GM19193 (cell line): ENCODE data around the gene FMR1NB.

Experiments
- POLR2A ChIP-seq: IDR thresholded peaks from 4 replicates; pipeline ENCODE4 v1.6.1; 2011; ENCODE audit not compliant: insufficient read depth, insufficient read length; ENCODE audit errors: extremely low read depth

Gene FMR1NB

GRCh38 chrX:148047200-148047599, 66.1 kb downstream of the FMR1NB start:
- TF ChIP-seq POLR2A, result no peak

DNA sequence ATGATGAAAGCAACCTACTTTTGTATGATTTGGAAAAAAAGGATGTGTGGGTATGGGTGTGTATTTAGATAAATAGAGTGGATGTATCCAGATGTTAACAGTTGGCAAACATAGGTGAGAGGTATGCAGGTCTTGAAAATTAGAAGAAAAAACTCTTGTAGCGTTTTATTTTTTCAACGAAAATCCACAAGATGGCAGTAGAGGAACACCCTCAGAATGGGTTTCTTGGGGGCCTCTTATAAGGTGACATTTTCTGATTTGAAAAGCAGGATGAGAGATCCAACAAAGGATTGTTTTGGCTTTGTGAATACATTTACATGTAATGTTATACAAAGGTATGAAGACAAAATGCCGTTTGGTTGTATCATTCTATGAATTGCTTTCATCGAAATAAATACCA, 68.3 kb downstream of the FMR1NB start:
- no peak for TF ChIP-seq POLR2A

GRCh38 chrX:148051973-148052372, 70.8 kb downstream of the FMR1NB start:
- TF ChIP-seq POLR2A, result no peak

DNA sequence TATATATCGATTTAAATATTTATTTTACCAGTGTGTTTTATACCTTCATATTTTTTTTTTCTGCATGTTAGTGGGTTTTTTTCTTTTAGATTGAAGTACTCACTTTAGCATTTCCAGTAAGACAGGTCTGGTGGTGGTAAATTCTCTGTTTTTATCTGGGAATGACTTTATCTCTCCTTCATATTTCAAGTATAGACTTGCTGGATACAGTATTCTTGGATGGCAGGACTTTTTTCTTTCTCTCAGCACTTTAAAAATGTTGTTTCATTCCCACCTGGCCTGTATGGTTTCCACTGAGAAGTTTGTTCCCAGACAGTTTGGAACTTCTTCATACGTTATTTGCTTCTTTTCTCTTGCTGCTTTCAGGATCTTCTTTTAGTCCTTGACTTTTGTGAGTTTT, 86.1 kb downstream of the FMR1NB start:
- TF ChIP-seq POLR2A, result no peak

DNA sequence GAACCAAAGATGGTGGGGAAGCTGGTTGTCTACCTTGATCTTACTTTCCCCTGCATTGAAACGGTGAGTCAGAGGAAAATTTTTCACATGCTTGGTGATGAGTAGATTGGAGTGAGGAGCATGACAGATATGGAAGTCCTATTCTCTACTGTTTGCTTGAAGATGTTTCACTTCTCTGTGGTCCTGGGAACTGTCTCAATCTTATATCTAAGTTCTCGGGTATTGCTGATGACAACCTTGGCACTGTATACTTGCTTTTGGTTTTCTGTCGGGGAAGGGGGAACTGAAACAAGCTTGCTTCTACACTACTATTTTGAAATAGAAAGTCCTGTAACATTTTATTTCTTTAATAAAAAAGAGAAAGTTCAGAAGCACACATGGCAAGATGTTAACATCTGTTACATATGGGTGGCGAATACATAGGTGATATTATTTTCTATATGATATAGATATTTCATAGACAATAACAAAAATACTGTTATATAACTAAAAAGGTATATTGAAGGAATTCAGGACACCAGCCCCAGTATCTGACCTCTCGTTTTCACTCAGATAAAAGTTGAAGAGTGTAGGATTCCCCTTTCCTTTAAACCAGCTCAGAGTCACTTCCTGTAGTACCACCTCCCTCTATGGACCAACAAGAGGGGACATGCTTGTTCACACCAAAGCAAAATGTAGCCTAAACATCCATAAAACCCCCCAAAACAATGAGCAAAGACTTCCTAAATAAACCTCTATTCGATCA, 88.8 kb downstream of the FMR1NB start:
- no peak for TF ChIP-seq POLR2A

DNA sequence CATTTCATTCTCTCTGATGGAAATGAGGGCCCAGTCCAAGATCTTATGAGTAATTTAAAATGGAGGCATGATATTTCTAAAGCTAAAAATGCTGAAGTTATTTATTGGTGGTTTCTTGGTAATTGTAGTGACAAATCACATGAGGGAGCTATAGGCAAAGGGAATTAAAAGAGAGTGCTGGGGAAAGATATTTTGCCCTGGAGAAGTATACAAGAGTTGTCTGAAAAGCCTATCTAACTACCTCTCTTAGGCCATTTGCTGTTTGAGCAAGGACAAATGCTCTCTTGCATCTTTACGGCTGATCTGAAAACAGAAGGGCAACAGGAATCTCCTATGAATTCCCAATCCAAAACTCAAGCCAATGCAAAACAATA, 89.4 kb downstream of the FMR1NB start:
- no peak for TF ChIP-seq POLR2A
